Measurements from ENCODE around the gene RGS3. TPM values are rescaled to one million over a fixed set of nuclear protein-coding genes. Genes with fewer than 3 reads are reported as not detected.
A peak's percentile ranks its signal among the peaks of the same experiment; 100 is the strongest.

RGS3 gene
- total and polyA plus RNA-seq, 5 donors: 107 to 184 (median 163) TPM

GRCh38 chr9:113477661-113478060 lies 14.1 kb downstream of the RGS3 start:
- 66% methylated on average over 5 of the region's 5 CpGs for WGBS
- H3K4me1 ChIP-seq (ENCODE audit: control insufficient read depth, insufficient read depth, low read length): peaks cover 12% of the 10 kb centered on the region
- peak overlapping the region; percentile 45 for H3K27ac ChIP-seq (ENCODE audit: low read length)
- no peak overlapping the region for H3K4me3 ChIP-seq (ENCODE audit: low read length)
- intact Hi-C loops (cut with DNase I): no loop called here
- DNase-seq (no peak), ATAC-seq (no peak)
- H3K27me3 ChIP-seq (ENCODE audit: control insufficient read depth, insufficient read depth): no peaks in the 10 kb centered on the region
- H3K9me3 ChIP-seq (ENCODE audit: control insufficient read depth, low read length): no peaks in the 10 kb centered on the region

- DNase-seq (peak in 2 of 3 donors; percentile 35 to 58), ATAC-seq (peak in 1 of 2 donors; percentile 41)
- Histone ChIP-seq H3K27ac (ENCODE audit: low read length) (no peak overlapping the region), H3K4me1 (ENCODE audit: control insufficient read depth, insufficient read depth, low read length) (peaks cover 24% of the 10 kb centered on the region), H3K4me3 (ENCODE audit: low read length) (no peak overlapping the region), H3K27me3 (ENCODE audit: control insufficient read depth, insufficient read depth) (no peaks in the 10 kb centered on the region), H3K9me3 (ENCODE audit: control insufficient read depth, low read length) (no peaks in the 10 kb centered on the region)
- intact Hi-C loops (cut with DNase I): no loop called here
- 71% methylated on average over 7 of the region's 7 CpGs for WGBS
Observed at GRCh38 chr9:113479174-113479621, 15.7 kb downstream of the RGS3 start.

GRCh38 chr9:113480612-113481011 lies 17.1 kb downstream of the RGS3 start:
- Histone ChIP-seq H3K9me3 (ENCODE audit: control insufficient read depth, low read length) (no peaks in the 10 kb centered on the region), H3K4me3 (ENCODE audit: low read length) (no peak overlapping the region), H3K4me1 (ENCODE audit: control insufficient read depth, insufficient read depth, low read length) (peaks cover 24% of the 10 kb centered on the region), H3K27me3 (ENCODE audit: control insufficient read depth, insufficient read depth) (no peaks in the 10 kb centered on the region), H3K27ac (ENCODE audit: low read length) (no peak overlapping the region)
- 84% methylated on average over 4 of the region's 4 CpGs for WGBS
- DNase-seq (no peak), ATAC-seq (no peak)
- intact Hi-C loops (cut with DNase I): no loop called here

- Histone ChIP-seq H3K4me1 (ENCODE audit: control insufficient read depth, insufficient read depth, low read length) (peaks cover 27% of the 10 kb centered on the region), H3K27ac (ENCODE audit: low read length) (no peak overlapping the region), H3K27me3 (ENCODE audit: control insufficient read depth, insufficient read depth) (no peaks in the 10 kb centered on the region), H3K9me3 (ENCODE audit: control insufficient read depth, low read length) (no peaks in the 10 kb centered on the region), H3K4me3 (ENCODE audit: low read length) (no peak overlapping the region)
- intact Hi-C loops (cut with DNase I): no loop called here
- 73% methylated on average over 7 of the region's 7 CpGs for WGBS
- DNase-seq: no peak
- peak in 1 of 2 donors; percentile 22 for ATAC-seq
Observed at GRCh38 chr9:113481176-113481787, 17.8 kb downstream of the RGS3 start.

GRCh38 chr9:113482341-113482740 lies 18.8 kb downstream of the RGS3 start:
- H3K27ac ChIP-seq (ENCODE audit: low read length): no peak overlapping the region
- H3K4me3 ChIP-seq (ENCODE audit: low read length): no peak overlapping the region
- no peak for ATAC-seq
- DNase-seq: no peak
- H3K4me1 ChIP-seq (ENCODE audit: control insufficient read depth, insufficient read depth, low read length): peaks cover 24% of the 10 kb centered on the region
- WGBS: 95% methylated on average over 10 of the region's 10 CpGs
- H3K9me3 ChIP-seq (ENCODE audit: control insufficient read depth, low read length): no peaks in the 10 kb centered on the region
- H3K27me3 ChIP-seq (ENCODE audit: control insufficient read depth, insufficient read depth): no peaks in the 10 kb centered on the region
- intact Hi-C loops (cut with DNase I): no loop called here

GRCh38 chr9:113482991-113483675 lies 19.6 kb downstream of the RGS3 start:
- intact Hi-C loops (cut with DNase I): no loop called here
- H3K4me3 ChIP-seq (ENCODE audit: low read length): no peak overlapping the region
- DNase-seq (no peak), ATAC-seq (no peak)
- WGBS: 92% methylated on average over 6 of the region's 6 CpGs
- peak overlapping the region; percentile 79 for H3K27ac ChIP-seq (ENCODE audit: low read length)
- H3K9me3 ChIP-seq (ENCODE audit: control insufficient read depth, low read length): no peaks in the 10 kb centered on the region
- no peaks in the 10 kb centered on the region for H3K27me3 ChIP-seq (ENCODE audit: control insufficient read depth, insufficient read depth)
- H3K4me1 ChIP-seq (ENCODE audit: control insufficient read depth, insufficient read depth, low read length): peaks cover 24% of the 10 kb centered on the region

- peaks cover 27% of the 10 kb centered on the region for H3K4me1 ChIP-seq (ENCODE audit: control insufficient read depth, insufficient read depth, low read length)
- H3K27ac ChIP-seq (ENCODE audit: low read length): peak overlapping the region; percentile 79
- no peak overlapping the region for H3K4me3 ChIP-seq (ENCODE audit: low read length)
- DNase-seq: peak in 1 of 3 donors; percentile 57
- H3K9me3 ChIP-seq (ENCODE audit: control insufficient read depth, low read length): no peaks in the 10 kb centered on the region
- 42% methylated on average over 9 of the region's 9 CpGs for WGBS
- peak; percentile 27 to 40 for ATAC-seq
- intact Hi-C loops (cut with DNase I): no loop called here
- H3K27me3 ChIP-seq (ENCODE audit: control insufficient read depth, insufficient read depth): no peaks in the 10 kb centered on the region
Observed at GRCh38 chr9:113483676-113484257, 20.2 kb downstream of the RGS3 start.

GRCh38 chr9:113484258-113484730 lies 20.8 kb downstream of the RGS3 start:
- Histone ChIP-seq H3K9me3 (ENCODE audit: control insufficient read depth, low read length) (no peaks in the 10 kb centered on the region), H3K27ac (ENCODE audit: low read length) (peak overlapping the region; percentile 79), H3K4me3 (ENCODE audit: low read length) (no peak overlapping the region), H3K4me1 (ENCODE audit: control insufficient read depth, insufficient read depth, low read length) (peaks cover 27% of the 10 kb centered on the region), H3K27me3 (ENCODE audit: control insufficient read depth, insufficient read depth) (no peaks in the 10 kb centered on the region)
- ATAC-seq (peak; percentile 69 to 80), DNase-seq (peak; percentile 79 to 93 (median 92))
- WGBS: 9% methylated on average over 2 of the region's 2 CpGs
- intact Hi-C loops (cut with DNase I): no loop called here

- H3K9me3 ChIP-seq (ENCODE audit: control insufficient read depth, low read length): no peaks in the 10 kb centered on the region
- DNase-seq: no peak
- peak overlapping the region; percentile 87 for H3K27ac ChIP-seq (ENCODE audit: low read length)
- no peak overlapping the region for H3K4me3 ChIP-seq (ENCODE audit: low read length)
- no peaks in the 10 kb centered on the region for H3K27me3 ChIP-seq (ENCODE audit: control insufficient read depth, insufficient read depth)
- no peak for ATAC-seq
- peaks cover 28% of the 10 kb centered on the region for H3K4me1 ChIP-seq (ENCODE audit: control insufficient read depth, insufficient read depth, low read length)
- 77% methylated on average over 5 of the region's 5 CpGs for WGBS
- intact Hi-C loops (cut with DNase I): no loop called here
Observed at GRCh38 chr9:113485761-113486115, 22.2 kb downstream of the RGS3 start.

- ATAC-seq: no peak
- Histone ChIP-seq H3K4me1 (ENCODE audit: control insufficient read depth, insufficient read depth, low read length) (peaks cover 28% of the 10 kb centered on the region), H3K27ac (ENCODE audit: low read length) (peak overlapping the region; percentile 64), H3K27me3 (ENCODE audit: control insufficient read depth, insufficient read depth) (no peaks in the 10 kb centered on the region), H3K4me3 (ENCODE audit: low read length) (no peak overlapping the region), H3K9me3 (ENCODE audit: control insufficient read depth, low read length) (no peaks in the 10 kb centered on the region)
- intact Hi-C loops (cut with DNase I): no loop called here
- DNase-seq: no peak
- WGBS: 86% methylated on average over 6 of the region's 6 CpGs
Observed at GRCh38 chr9:113486327-113486726, 22.8 kb downstream of the RGS3 start.

- Histone ChIP-seq H3K4me3 (ENCODE audit: low read length) (no peak overlapping the region), H3K9me3 (ENCODE audit: control insufficient read depth, low read length) (no peaks in the 10 kb centered on the region), H3K27ac (ENCODE audit: low read length) (peak overlapping the region; percentile 95), H3K27me3 (ENCODE audit: control insufficient read depth, insufficient read depth) (no peaks in the 10 kb centered on the region), H3K4me1 (ENCODE audit: control insufficient read depth, insufficient read depth, low read length) (peaks cover 26% of the 10 kb centered on the region)
- intact Hi-C loops (cut with DNase I): no loop called here
- 93% methylated on average over 4 of the region's 4 CpGs for WGBS
- DNase-seq (no peak), ATAC-seq (no peak)
Observed at GRCh38 chr9:113488071-113488470, 24.5 kb downstream of the RGS3 start.
